GM12864 (cell line): ENCODE results near the gene USP22.

Experiments used
- DNase-seq: peaks from one replicate; pipeline ENCODE4 v3.0.0-alpha.2; 2011; ENCODE audit warnings: low read depth
- H3K4me3 ChIP-seq: 2 replicates; pipeline ENCODE4 v1.5.1; 2011; ENCODE audit warnings: mild to moderate bottlenecking, low read depth, low read length, control low read depth
- TF ChIP-seq, protein P1 (sequence below): IDR thresholded peaks from 2 replicates; pipeline ENCODE4 v1.5.1; 2011; ENCODE audit warnings: low read depth, mild to moderate bottlenecking, moderate library complexity, low read length, control low read depth, inconsistent platforms; ENCODE audit errors: missing control alignments

The USP22 gene

DNA sequence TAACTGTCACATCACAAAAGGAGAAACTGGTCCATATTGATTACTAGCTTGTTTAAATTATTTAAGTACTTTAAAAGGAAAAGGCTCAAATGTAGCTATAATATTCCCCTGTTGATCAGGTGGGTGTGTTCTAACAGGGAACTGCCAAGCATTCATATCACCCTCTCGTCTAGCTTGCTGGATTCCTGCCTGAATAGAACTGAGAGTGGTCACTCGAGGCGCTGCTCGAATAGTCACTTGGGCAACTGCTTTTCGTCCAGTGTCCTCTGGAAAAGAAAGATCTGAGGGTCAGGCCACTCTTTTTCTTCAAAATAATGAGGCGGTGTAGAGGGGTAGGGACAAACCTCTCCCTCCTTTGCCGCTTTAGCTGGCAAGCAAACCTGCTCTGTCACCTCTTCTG lies 36.4 kb upstream of the USP22 start:
- DNase-seq, result no peak
- no peak overlapping the region for H3K4me3 ChIP-seq
- TF ChIP-seq, protein P1, sequence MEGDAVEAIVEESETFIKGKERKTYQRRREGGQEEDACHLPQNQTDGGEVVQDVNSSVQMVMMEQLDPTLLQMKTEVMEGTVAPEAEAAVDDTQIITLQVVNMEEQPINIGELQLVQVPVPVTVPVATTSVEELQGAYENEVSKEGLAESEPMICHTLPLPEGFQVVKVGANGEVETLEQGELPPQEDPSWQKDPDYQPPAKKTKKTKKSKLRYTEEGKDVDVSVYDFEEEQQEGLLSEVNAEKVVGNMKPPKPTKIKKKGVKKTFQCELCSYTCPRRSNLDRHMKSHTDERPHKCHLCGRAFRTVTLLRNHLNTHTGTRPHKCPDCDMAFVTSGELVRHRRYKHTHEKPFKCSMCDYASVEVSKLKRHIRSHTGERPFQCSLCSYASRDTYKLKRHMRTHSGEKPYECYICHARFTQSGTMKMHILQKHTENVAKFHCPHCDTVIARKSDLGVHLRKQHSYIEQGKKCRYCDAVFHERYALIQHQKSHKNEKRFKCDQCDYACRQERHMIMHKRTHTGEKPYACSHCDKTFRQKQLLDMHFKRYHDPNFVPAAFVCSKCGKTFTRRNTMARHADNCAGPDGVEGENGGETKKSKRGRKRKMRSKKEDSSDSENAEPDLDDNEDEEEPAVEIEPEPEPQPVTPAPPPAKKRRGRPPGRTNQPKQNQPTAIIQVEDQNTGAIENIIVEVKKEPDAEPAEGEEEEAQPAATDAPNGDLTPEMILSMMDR, result no peak

DNA sequence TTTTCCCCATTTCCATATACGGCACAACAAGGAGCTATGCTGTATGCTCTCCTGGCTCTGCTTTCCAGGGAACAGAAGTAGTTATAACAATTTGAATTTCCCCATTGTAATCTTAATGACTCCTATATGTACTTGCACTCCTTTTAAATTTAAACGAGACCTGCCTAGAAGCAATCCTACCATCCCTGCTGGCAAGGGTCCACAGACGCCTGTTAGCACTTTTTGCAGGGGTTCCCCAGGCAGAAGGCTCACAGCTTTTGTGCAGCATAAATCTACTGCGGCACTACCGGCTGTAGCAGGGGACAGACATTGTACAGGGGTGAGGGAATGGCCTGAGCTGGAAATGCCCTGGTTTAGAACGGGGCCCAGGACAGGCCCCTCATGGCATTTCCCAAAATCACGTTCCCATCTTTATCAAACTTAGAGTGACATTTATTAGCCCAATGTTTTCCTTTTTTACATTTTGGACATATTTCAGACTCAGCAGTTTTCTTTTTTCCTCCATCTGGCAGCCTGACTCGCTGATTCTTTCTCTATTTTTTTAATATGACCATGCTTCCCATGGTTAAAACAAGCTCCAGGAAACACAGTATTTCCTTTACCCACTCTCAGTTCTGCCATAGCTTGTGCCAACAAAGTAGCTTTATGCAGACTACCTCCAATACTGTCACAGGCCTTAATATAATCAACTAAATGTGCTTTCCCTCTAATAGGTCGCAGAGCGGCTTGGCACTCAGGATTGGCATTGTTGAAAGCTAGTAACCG lies 35.4 kb upstream of the USP22 start:
- no peak for DNase-seq
- TF ChIP-seq, protein P1, result no peak
- no peak overlapping the region for H3K4me3 ChIP-seq

DNA sequence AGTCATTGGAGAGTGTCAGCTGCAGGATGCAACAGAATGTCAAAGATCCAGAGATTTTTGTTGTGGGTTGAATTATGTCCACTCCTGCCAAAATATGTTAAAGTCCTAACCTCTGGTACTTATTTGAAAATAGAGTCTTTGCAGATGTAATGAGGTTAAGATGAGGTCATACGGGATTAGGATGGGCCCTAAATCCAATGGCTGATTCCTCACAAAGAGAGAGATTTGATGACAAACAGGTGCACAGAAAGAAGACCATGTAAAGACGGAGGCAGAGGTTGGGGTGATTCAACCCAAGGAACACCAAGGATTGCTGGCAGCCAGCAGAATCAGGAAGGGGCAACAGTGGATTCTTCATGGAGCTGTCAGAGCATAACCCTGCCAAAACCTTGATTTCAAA lies 34.5 kb upstream of the USP22 start:
- no peak for DNase-seq
- no peak overlapping the region for H3K4me3 ChIP-seq
- TF ChIP-seq, protein P1, result no peak

DNA sequence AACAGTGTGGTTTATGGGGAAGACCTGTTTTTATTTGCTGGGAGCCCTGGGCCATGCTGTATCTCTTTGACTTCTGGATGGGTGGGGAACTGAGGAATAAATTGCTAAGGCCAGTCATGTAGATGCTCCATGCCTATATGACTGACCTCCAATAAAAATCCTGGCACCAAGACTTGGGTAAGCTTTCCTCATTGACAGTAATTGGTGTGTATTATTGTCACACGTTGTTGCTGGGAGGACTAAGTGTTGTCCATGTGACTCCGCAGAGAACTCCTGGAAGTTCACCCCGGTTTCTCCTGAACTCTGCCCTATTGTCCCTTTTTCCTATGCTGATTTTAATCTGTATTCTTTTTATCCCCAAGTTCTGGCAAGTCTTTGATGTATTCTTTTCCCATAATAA lies 33.4 kb upstream of the USP22 start:
- TF ChIP-seq, protein P1, result no peak
- H3K4me3 ChIP-seq, result no peak overlapping the region
- no peak for DNase-seq

DNA sequence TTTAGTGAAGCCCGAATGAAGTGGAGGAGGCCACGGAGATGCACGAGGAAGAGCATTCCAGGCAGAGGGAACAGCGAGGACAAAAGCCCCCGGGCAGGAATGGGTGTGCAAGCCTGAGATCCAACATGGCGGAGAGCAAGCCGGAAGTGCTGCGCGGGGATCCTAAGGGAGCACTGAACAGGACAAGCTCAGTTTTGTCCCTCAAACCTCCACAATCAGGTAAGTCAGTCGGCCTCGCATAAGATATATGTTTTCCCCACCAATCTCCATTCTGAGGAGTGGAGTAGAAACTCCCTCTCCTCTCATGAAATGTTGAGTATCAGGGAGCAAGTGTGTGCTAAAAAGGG lies 32.9 kb upstream of the USP22 start:
- TF ChIP-seq, protein P1, result no peak

DNA sequence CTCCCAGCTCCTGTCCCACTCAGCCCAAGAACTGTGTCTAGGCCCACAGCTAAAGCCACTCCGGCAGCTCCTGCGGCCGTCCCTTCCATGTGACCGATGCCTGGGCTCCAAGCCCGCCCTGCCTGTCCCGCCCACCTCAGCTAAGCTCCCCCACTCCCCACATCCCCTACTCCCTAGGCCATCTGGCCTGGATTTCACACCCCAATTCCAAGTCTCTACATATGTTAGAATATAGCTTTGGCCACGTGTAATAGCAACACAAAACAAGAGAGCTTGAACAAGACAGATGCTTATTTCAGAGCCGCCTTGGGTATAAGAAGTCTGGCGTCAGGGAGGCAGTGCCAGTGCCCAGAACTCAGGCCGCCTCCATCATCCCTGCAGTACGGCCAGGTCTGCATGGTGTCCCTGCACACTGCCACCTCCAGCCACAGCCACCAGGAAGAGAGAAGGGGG lies 30.0 kb upstream of the USP22 start:
- H3K4me3 ChIP-seq, result no peak overlapping the region
- no peak for DNase-seq
- TF ChIP-seq, protein P1, result no peak

More for the DNA sequence above, 32.9 kb upstream of the USP22 start:
- no peak overlapping the region for H3K4me3 ChIP-seq
- DNase-seq, result no peak

DNA sequence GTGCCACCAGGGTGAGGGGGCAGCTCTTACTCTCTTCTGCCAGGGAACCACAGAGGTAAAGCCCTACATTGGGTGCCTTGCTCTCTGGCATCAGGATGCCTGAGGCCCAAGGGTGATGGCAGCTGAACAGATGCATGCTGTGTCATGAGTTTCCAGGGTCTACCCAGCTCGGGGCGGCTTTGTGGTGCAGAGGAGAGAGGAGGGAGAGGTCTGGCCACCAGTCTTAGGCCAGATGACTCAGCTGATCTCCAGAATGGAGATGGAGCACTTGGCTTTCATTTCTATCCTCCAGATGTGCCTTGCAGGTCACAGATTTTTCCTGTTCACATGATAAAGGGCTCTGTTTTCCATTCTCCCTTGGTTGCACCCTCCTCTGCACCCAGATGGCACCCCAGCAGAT lies 23.6 kb upstream of the USP22 start:
- TF ChIP-seq, protein P1, result no peak
- DNase-seq, result no peak
- no peak overlapping the region for H3K4me3 ChIP-seq
